ENCODE measurements around the gene PPP1R3E. TPM values are rescaled to one million over a fixed set of nuclear protein-coding genes. Genes with fewer than 3 reads are reported as not detected.
A peak's percentile ranks its signal among the peaks of the same experiment; 100 is the strongest.

Gene PPP1R3E
- total RNA-seq, 2 donors from 2014 or later, result 7.6 to 12.6 TPM

GRCh38 chr14:23320584-23321571 is 18.2 kb upstream of the PPP1R3E start, which contains the start of gene PABPN1:
Gene PABPN1, plus strand, starts transcription at chr14:23321457. Its CDS starts 13 bp downstream, at chr14:23321470.
- Histone ChIP-seq H3K27me3 (no peaks in the 10 kb centered on the region), H3K4me1 (no peaks in the 10 kb centered on the region), H3K9ac (ENCODE audit: low read depth in 2 of 2, low read length in 2 of 2) (peak within 1 kb of the TSS; percentile 87 to 91), H3K36me3 (peaks cover 10% of the 10 kb centered on the region), H3K4me3 (peak within 1 kb of the TSS; percentile 96), H3K9me3 (no peaks in the 10 kb centered on the region), H3K27ac (peak within 1 kb of the TSS; percentile 93)
- intact Hi-C loops (cut with DNase I), result loop anchor here (10.0 kb wide), 3 partner anchors 56 to 154 kb away; no protein-coding TSS in a partner anchor
- DNase-seq, result peak; percentile 100
- TF ChIP-seq CTCF (IDR thresholded peaks at IDR 0.05), result no peak

- intact Hi-C loops (cut with DNase I), result loop anchor here (10.0 kb wide), 3 partner anchors 55 to 155 kb away; no protein-coding TSS in a partner anchor
- peak overlapping the region; percentile 93 for H3K27ac ChIP-seq
- peak overlapping the region; percentile 30 for H3K4me3 ChIP-seq
- H3K36me3 ChIP-seq, result peaks cover 9% of the 10 kb centered on the region
- peak overlapping the region in 1 of 2 donors; percentile 22 for H3K9ac ChIP-seq (ENCODE audit: low read depth in 2 of 2, low read length in 2 of 2)
- DNase-seq, result peak; percentile 33
- H3K9me3 ChIP-seq, result no peaks in the 10 kb centered on the region
- no peaks in the 10 kb centered on the region for H3K27me3 ChIP-seq
- TF ChIP-seq CTCF (IDR thresholded peaks at IDR 0.05), result no peak
- no peaks in the 10 kb centered on the region for H3K4me1 ChIP-seq
Measured at GRCh38 chr14:23319746-23320583, 17.3 kb upstream of the PPP1R3E start.

GRCh38 chr14:23316300-23316699 is 13.6 kb upstream of the PPP1R3E start:
- Histone ChIP-seq H3K36me3 (no peaks in the 10 kb centered on the region), H3K9me3 (no peaks in the 10 kb centered on the region)
- intact Hi-C loops (cut with DNase I), result no loop called here

GRCh38 chr14:23310546-23310945 is 7.9 kb upstream of the PPP1R3E start:
- TF ChIP-seq CTCF (IDR thresholded peaks at IDR 0.05), result no peak
- DNase-seq, result no peak
- Histone ChIP-seq H3K9me3 (no peaks in the 10 kb centered on the region), H3K9ac (ENCODE audit: low read depth in 2 of 2, low read length in 2 of 2) (no peak overlapping the region), H3K4me3 (no peak overlapping the region), H3K27ac (no peak overlapping the region), H3K27me3 (no peaks in the 10 kb centered on the region), H3K4me1 (peaks cover 17% of the 10 kb centered on the region), H3K36me3 (no peaks in the 10 kb centered on the region)
- intact Hi-C loops (cut with DNase I), result no loop called here

More at GRCh38 chr14:23316300-23316699, 13.6 kb upstream of the PPP1R3E start:
- no peak for DNase-seq
- H3K27me3 ChIP-seq, result no peaks in the 10 kb centered on the region
- H3K4me1 ChIP-seq, result no peaks in the 10 kb centered on the region
- H3K4me3 ChIP-seq, result no peak overlapping the region
- H3K27ac ChIP-seq, result no peak overlapping the region
- no peak for TF ChIP-seq CTCF (IDR thresholded peaks at IDR 0.05)
- H3K9ac ChIP-seq (ENCODE audit: low read depth in 2 of 2, low read length in 2 of 2), result no peak overlapping the region
